Ascending aorta (tissue), 2 donors: Measurements from ENCODE around the gene CCDC197. TPM values are rescaled to one million over a fixed set of nuclear protein-coding genes. Genes with fewer than 3 reads are reported as not detected.

Experiments used
- DNase-seq, 2 donors: peaks; one replicate each; pipeline ENCODE4 v3.0.0-alpha.2; 2019; ENCODE audit warnings: low spot score in 2 of 2
- H3K27ac ChIP-seq, 2 donors: fragments of 200-600 bp; sonication (generic); one replicate each; pipeline ENCODE4 v1.5.1; 2016 to 2017; ENCODE audit warnings: mild to moderate bottlenecking in 1 of 2
- H3K27me3 ChIP-seq: fragments of 200-600 bp; sonication (generic); one replicate; pipeline ENCODE4 v1.5.1; 2017
- H3K36me3 ChIP-seq, 2 donors: fragments of 200-600 bp; sonication (generic); one replicate each; pipeline ENCODE4 v1.5.1; 2016
- H3K4me1 ChIP-seq, 2 donors: fragments of 200-600 bp; sonication (generic); one replicate each; pipeline ENCODE4 v1.5.1; 2016 to 2017; ENCODE audit warnings: mild to moderate bottlenecking in 1 of 2
- H3K4me3 ChIP-seq, 2 donors: fragments of 200-600 bp; sonication (generic); one replicate each; pipeline ENCODE4 v1.5.1; 2016 to 2017; ENCODE audit warnings: mild to moderate bottlenecking in 1 of 2
- H3K9me3 ChIP-seq, 2 donors: fragments of 200-600 bp; sonication (generic); one replicate each; pipeline ENCODE4 v1.5.1; 2016
- intact Hi-C: fragments of 100-400 bp; cut with DNase I; formaldehyde crosslinking; loops from one replicate; pipeline ENCODE4 v1.15.1; 2023
- total RNA-seq: library from RNA; depleted of rRNA; stranded (reverse); fragments of >200 nt; gene quantifications from one replicate; pipeline ENCODE4 v1.1.0, GENCODE V29; 2016
- TF ChIP-seq, protein P1 (sequence below), 3 experiments: fragments of 200-600 bp in 2 of 3; fragments of 450-650 bp in 1 of 3; sonication (generic) in 2 of 3; IDR thresholded peaks; one replicate each; pipeline ENCODE4 v1.5.1; 2016 to 2019; ENCODE audit warnings: antibody characterized with exemption in 3 of 3, mild to moderate bottlenecking in 1 of 3, moderate library complexity in 1 of 3

The CCDC197 gene
- total RNA-seq, 1 donor from 2014 or later = not detected

DNA sequence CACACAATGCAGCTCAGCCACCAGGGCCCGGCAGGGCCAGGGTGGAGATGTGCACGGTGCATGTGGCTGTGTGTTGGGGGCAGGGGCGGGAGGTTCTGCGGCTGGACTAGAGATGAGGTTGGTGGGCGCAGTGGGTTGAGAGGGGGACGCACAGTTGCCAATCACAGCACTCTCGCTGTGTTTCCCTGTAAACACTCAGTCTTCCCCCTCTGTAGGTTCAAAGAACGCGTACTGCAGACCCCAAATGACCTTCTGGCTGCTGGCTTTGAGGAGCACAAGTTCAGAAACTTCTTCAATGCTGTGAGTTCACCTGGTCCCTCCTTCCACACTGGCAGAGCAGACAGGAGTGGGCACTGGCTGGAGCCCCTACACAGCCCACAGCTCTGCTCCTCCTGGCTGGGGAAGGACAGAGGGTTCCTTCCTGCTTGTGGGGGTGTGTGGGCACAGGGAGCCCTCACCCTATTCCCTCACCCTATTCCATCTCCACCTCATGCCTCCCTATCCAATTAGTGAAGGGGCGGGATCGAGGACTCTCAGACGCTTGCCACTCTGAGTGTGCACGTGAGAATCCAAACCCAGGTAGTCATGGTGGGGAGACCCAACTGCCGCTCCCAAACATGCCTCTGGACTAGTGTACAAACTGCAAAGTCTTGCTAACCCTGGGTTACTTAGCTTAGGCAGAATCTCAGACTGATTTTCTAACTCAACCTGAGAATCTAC lies 46.8 kb downstream of the CCDC197 start:
- Histone ChIP-seq H3K36me3 (peaks cover 29 to 50% of the 10 kb centered on the region in 2 donors), H3K4me1 (peaks cover 0 to 3% of the 10 kb centered on the region in 2 donors), H3K9me3 (no peaks in the 10 kb centered on the region), H3K27me3 (no peaks in the 10 kb centered on the region), H3K27ac (no peak overlapping the region), H3K4me3 (no peak overlapping the region)
- TF ChIP-seq, protein P1, sequence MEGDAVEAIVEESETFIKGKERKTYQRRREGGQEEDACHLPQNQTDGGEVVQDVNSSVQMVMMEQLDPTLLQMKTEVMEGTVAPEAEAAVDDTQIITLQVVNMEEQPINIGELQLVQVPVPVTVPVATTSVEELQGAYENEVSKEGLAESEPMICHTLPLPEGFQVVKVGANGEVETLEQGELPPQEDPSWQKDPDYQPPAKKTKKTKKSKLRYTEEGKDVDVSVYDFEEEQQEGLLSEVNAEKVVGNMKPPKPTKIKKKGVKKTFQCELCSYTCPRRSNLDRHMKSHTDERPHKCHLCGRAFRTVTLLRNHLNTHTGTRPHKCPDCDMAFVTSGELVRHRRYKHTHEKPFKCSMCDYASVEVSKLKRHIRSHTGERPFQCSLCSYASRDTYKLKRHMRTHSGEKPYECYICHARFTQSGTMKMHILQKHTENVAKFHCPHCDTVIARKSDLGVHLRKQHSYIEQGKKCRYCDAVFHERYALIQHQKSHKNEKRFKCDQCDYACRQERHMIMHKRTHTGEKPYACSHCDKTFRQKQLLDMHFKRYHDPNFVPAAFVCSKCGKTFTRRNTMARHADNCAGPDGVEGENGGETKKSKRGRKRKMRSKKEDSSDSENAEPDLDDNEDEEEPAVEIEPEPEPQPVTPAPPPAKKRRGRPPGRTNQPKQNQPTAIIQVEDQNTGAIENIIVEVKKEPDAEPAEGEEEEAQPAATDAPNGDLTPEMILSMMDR (IDR thresholded peaks at IDR 0.05) = no peak
- intact Hi-C loops = no loop called here
- DNase-seq = no peak

DNA sequence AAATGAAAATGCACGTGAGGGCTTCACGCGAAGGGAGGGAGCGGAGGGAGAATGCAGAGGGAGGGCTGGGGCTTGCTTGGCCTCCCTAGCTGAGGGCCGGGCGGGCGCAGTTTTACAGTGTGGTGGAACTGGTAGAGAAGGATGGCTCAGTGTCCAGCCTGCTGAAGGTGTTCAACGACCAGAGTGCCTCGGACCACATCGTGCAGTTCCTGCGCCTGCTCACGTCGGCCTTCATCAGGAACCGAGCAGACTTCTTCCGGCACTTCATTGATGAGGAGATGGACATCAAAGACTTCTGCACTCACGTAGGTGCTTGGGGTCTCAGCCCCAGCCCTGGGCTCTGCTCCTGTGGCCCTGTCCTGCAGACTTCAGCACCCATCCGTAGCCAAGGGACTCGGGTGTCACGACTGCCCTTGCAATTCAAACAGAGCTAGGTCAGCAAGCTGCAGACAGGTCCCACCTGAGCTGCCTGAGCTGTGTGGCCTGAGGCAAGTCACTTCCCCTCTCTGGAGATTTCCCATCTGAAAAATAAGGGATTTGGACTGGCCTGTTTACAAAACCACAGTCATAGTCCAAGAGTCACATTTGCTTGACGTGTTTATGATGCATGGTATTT lies 47.5 kb downstream of the CCDC197 start:
- no peaks in the 10 kb centered on the region for H3K9me3 ChIP-seq
- DNase-seq = no peak
- H3K4me3 ChIP-seq = no peak overlapping the region
- TF ChIP-seq, protein P1 (IDR thresholded peaks at IDR 0.05) = no peak
- H3K27ac ChIP-seq = no peak overlapping the region
- peaks cover 35 to 56% of the 10 kb centered on the region in 2 donors for H3K36me3 ChIP-seq
- H3K27me3 ChIP-seq = no peaks in the 10 kb centered on the region
- peaks cover 0 to 3% of the 10 kb centered on the region in 2 donors for H3K4me1 ChIP-seq
- intact Hi-C loops = no loop called here

DNA sequence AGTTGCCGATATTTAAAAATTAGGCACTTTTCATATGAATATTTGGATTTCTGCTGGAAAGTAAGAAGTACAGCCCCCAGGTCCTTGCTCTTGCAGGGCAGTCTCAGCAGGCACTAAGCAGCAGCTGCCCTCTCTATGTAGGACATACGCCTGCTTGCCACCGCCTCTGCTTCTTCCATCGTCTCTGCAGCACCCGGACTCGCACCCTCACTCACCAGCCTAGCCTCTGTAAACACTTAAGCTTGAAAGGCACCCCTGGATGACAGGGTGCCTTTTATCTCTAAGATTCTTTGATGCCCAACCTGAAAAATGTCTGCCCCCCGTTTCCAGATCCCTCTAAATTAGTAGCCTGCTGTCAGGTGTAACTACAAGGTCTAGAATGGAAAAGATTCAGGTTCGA lies 48.0 kb downstream of the CCDC197 start:
- peaks cover 40 to 61% of the 10 kb centered on the region in 2 donors for H3K36me3 ChIP-seq
- peaks cover 0 to 3% of the 10 kb centered on the region in 2 donors for H3K4me1 ChIP-seq
- H3K9me3 ChIP-seq = no peaks in the 10 kb centered on the region
- H3K27ac ChIP-seq = no peak overlapping the region
- intact Hi-C loops = no loop called here
- H3K27me3 ChIP-seq = no peaks in the 10 kb centered on the region
- H3K4me3 ChIP-seq = no peak overlapping the region
- TF ChIP-seq, protein P1 (IDR thresholded peaks at IDR 0.05) = no peak
- DNase-seq = no peak

DNA sequence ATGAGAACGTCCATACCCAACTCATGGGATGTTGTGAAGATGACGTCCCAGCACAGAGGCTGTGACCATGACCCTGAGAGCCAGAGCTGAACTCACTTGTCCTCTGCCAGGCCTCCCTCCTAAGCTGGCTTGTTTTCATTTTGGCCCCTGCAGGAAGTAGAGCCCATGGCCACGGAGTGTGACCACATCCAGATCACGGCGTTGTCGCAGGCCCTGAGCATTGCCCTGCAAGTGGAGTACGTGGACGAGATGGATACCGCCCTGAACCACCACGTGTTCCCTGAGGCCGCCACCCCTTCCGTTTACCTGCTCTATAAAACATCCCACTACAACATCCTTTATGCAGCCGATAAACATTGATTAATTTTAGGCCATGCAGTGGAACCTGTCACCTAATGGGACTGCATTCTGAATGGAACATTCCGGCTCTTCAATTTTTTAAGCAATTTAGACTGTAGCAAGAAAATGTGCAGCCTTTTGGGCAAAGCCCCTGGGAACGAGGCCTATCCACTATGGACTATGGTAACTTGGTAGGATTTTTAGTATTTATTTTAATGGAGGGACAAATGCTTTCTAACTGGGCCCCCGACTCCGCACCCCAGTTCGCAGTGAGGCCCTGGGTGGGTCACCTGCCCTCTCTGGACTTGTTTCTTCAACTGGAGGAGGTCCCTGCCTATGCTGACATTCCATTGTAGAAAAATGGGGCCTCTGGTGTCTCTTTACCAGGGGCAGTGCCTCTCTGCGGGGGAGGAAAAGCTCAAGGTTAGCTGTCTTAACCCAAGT lies 48.7 kb downstream of the CCDC197 start:
- peaks cover 0 to 3% of the 10 kb centered on the region in 2 donors for H3K4me1 ChIP-seq
- intact Hi-C loops = no loop called here
- H3K36me3 ChIP-seq = peaks cover 46 to 68% of the 10 kb centered on the region in 2 donors
- peak in 1 of 2 donors; percentile 37 for DNase-seq
- no peak overlapping the region for H3K4me3 ChIP-seq
- TF ChIP-seq, protein P1 (IDR thresholded peaks at IDR 0.05) = no peak
- no peak overlapping the region for H3K27ac ChIP-seq
- H3K9me3 ChIP-seq = no peaks in the 10 kb centered on the region
- H3K27me3 ChIP-seq = no peaks in the 10 kb centered on the region

DNA sequence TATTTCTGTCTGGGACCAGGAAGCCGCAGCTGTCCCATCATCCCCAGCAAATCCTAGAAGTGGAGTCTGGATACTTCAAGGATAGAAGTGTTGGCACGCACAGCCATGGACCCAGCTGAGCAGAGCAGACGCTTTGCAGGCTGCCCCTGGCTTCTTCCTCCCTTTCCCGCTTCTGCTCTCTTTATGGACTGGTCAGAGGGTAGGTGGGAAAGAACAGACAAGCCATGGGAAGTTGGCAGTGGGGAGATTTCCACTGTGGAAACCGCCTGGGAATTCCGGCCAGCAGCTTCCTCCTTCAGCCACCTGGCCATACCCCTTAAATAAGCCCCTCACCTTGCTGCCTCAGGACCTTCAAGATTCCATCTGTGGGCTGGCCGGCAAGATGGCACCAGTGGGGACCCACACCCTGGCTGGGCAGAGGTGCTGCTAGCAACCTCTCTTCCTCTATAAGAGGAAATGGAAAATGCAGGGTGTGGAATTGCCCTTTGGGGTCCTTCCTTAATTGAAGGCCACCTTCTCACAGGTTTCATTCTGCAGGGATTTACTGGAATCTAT lies 49.7 kb downstream of the CCDC197 start:
- H3K36me3 ChIP-seq = peaks cover 56 to 78% of the 10 kb centered on the region in 2 donors
- H3K27me3 ChIP-seq = no peaks in the 10 kb centered on the region
- no peak overlapping the region for H3K4me3 ChIP-seq
- peak in 1 of 2 donors; percentile 44 for DNase-seq
- no peaks in the 10 kb centered on the region for H3K9me3 ChIP-seq
- peaks cover 0 to 3% of the 10 kb centered on the region in 2 donors for H3K4me1 ChIP-seq
- H3K27ac ChIP-seq = no peak overlapping the region
- TF ChIP-seq, protein P1 (IDR thresholded peaks at IDR 0.05) = no peak
- intact Hi-C loops = no loop called here
